OCI-LY1 (cell line): Measurements from ENCODE around the gene DCST2.

ENCODE experiments used
- H2AFZ ChIP-seq: fragments of 200-600 bp; sonication (generic), shearing (Covaris generic); 2 replicates; pipeline ENCODE4 v1.6.0; 2014; ENCODE audit warnings: antibody characterized with exemption, mild to moderate bottlenecking, low read length
- H3F3A ChIP-seq: fragments of 200-600 bp; sonication (generic), shearing (Covaris generic); 2 replicates; pipeline ENCODE4 v1.6.0; 2014; ENCODE audit warnings: mild to moderate bottlenecking, antibody characterized with exemption, low read length, moderate library complexity; ENCODE audit not compliant: insufficient read depth
- H3K27ac ChIP-seq: fragments of 200-600 bp; sonication (generic); 2 replicates; pipeline ENCODE4 v1.5.1; 2014; ENCODE audit warnings: low read length, mixed run types, mild to moderate bottlenecking, low read depth; ENCODE audit not compliant: poor library complexity, severe bottlenecking
- H3K27me3 ChIP-seq: fragments of 200-600 bp; sonication (generic); 2 replicates; pipeline ENCODE4 v1.6.0; 2014; ENCODE audit warnings: antibody characterized with exemption, mild to moderate bottlenecking, low read length, moderate library complexity; ENCODE audit not compliant: insufficient read depth
- H3K36me3 ChIP-seq: fragments of 200-600 bp; sonication (generic); 2 replicates; pipeline ENCODE4 v1.6.1; 2014; ENCODE audit warnings: mild to moderate bottlenecking, antibody characterized with exemption, low read length, moderate library complexity, mixed read lengths; ENCODE audit not compliant: insufficient read depth
- H3K4me1 ChIP-seq: fragments of 200-600 bp; sonication (generic); 2 replicates; pipeline ENCODE4 v1.5.1; 2014; ENCODE audit warnings: mild to moderate bottlenecking, low read length, moderate library complexity; ENCODE audit not compliant: insufficient read depth, severe bottlenecking
- H3K4me2 ChIP-seq: fragments of 200-600 bp; sonication (generic), shearing (Covaris generic); 2 replicates; pipeline ENCODE4 v1.6.1; 2014; ENCODE audit warnings: low read length
- H3K4me3 ChIP-seq: fragments of 200-600 bp; sonication (generic); 2 replicates; pipeline ENCODE4 v1.5.1; 2014; ENCODE audit warnings: low read length, low read depth, mild to moderate bottlenecking, mixed read lengths; ENCODE audit not compliant: poor library complexity, severe bottlenecking
- H3K79me2 ChIP-seq: fragments of 200-600 bp; shearing (Covaris generic); 2 replicates; pipeline ENCODE4 v1.6.1; 2016; ENCODE audit warnings: mixed run types, low read length, mixed read lengths; ENCODE audit not compliant: insufficient read depth
- H3K9ac ChIP-seq: fragments of 200-600 bp; sonication (generic), shearing (Covaris generic); 2 replicates; pipeline ENCODE4 v1.6.1; 2014; ENCODE audit warnings: mild to moderate bottlenecking, low read length, mixed read lengths
- H3K9me2 ChIP-seq: fragments of 200-600 bp; sonication (generic), shearing (Covaris generic); 2 replicates; pipeline ENCODE4 v1.6.1; 2014; ENCODE audit warnings: low read depth, mild to moderate bottlenecking, low read length, mixed read lengths
- H3K9me3 ChIP-seq: fragments of 200-600 bp; shearing (Covaris generic); 2 replicates; pipeline ENCODE4 v1.6.1; 2014; ENCODE audit warnings: low read length, mixed read lengths
- H4K20me1 ChIP-seq: fragments of 200-600 bp; sonication (generic), shearing (Covaris generic); 2 replicates; pipeline ENCODE4 v1.6.0; 2016; ENCODE audit warnings: mild to moderate bottlenecking, low read length; ENCODE audit not compliant: insufficient read depth
- EZH2 ChIP-seq: fragments of 200-600 bp; sonication (generic), shearing (Covaris generic); IDR thresholded peaks from 2 replicates; pipeline ENCODE4 v1.8.0; 2017; ENCODE audit warnings: borderline replicate concordance, mixed run types, mild to moderate bottlenecking, antibody characterized with exemption, low read length, moderate library complexity, mixed read lengths
- TF ChIP-seq, protein P1 (sequence below): fragments of 200-600 bp; sonication (generic), shearing (Covaris generic); IDR thresholded peaks from 2 replicates; pipeline ENCODE4 v1.5.1; 2017; ENCODE audit warnings: mild to moderate bottlenecking, antibody characterized with exemption, low read length, moderate library complexity, mixed read lengths

Gene DCST2

GRCh38 chr1:155012776-155013602, 20.6 kb downstream of the DCST2 start:
- Histone ChIP-seq H3F3A (no peaks in the 10 kb centered on the region), H3K4me3 (no peak overlapping the region), H3K27ac (no peak overlapping the region), H3K9me2 (no peaks in the 10 kb centered on the region), H3K4me2 (no peak overlapping the region), H3K9ac (no peak overlapping the region), H3K4me1 (peaks cover 18% of the 10 kb centered on the region), H3K27me3 (no peaks in the 10 kb centered on the region), H2AFZ (no peak overlapping the region), H3K79me2 (no peaks in the 10 kb centered on the region), H3K9me3 (no peaks in the 10 kb centered on the region), H4K20me1 (no peaks in the 10 kb centered on the region), H3K36me3 (peaks cover 4% of the 10 kb centered on the region)
- TF ChIP-seq, protein P1, sequence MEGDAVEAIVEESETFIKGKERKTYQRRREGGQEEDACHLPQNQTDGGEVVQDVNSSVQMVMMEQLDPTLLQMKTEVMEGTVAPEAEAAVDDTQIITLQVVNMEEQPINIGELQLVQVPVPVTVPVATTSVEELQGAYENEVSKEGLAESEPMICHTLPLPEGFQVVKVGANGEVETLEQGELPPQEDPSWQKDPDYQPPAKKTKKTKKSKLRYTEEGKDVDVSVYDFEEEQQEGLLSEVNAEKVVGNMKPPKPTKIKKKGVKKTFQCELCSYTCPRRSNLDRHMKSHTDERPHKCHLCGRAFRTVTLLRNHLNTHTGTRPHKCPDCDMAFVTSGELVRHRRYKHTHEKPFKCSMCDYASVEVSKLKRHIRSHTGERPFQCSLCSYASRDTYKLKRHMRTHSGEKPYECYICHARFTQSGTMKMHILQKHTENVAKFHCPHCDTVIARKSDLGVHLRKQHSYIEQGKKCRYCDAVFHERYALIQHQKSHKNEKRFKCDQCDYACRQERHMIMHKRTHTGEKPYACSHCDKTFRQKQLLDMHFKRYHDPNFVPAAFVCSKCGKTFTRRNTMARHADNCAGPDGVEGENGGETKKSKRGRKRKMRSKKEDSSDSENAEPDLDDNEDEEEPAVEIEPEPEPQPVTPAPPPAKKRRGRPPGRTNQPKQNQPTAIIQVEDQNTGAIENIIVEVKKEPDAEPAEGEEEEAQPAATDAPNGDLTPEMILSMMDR, result no peak
- TF ChIP-seq EZH2, result no peak

GRCh38 chr1:155012026-155012546, 21.5 kb downstream of the DCST2 start:
- H3K27ac ChIP-seq, result no peak overlapping the region
- no peak overlapping the region for H2AFZ ChIP-seq
- H3K4me1 ChIP-seq, result peaks cover 9% of the 10 kb centered on the region
- H3F3A ChIP-seq, result no peaks in the 10 kb centered on the region
- H4K20me1 ChIP-seq, result no peaks in the 10 kb centered on the region
- no peak overlapping the region for H3K4me2 ChIP-seq
- H3K79me2 ChIP-seq, result no peaks in the 10 kb centered on the region
- TF ChIP-seq, protein P1, result no peak
- TF ChIP-seq EZH2, result no peak
- H3K4me3 ChIP-seq, result no peak overlapping the region
- peaks cover 4% of the 10 kb centered on the region for H3K36me3 ChIP-seq
- H3K9ac ChIP-seq, result no peak overlapping the region
- no peaks in the 10 kb centered on the region for H3K9me3 ChIP-seq
- no peaks in the 10 kb centered on the region for H3K27me3 ChIP-seq
- no peaks in the 10 kb centered on the region for H3K9me2 ChIP-seq

GRCh38 chr1:155011437-155012025, 22.1 kb downstream of the DCST2 start:
- Histone ChIP-seq H3K79me2 (no peaks in the 10 kb centered on the region), H3K4me1 (peaks cover 4% of the 10 kb centered on the region), H3K36me3 (peaks cover 1% of the 10 kb centered on the region), H3K9me3 (no peaks in the 10 kb centered on the region), H3K9ac (no peak overlapping the region), H3F3A (no peaks in the 10 kb centered on the region), H3K4me3 (no peak overlapping the region), H3K27ac (no peak overlapping the region), H3K9me2 (no peaks in the 10 kb centered on the region), H3K27me3 (no peaks in the 10 kb centered on the region), H3K4me2 (no peak overlapping the region), H2AFZ (no peak overlapping the region), H4K20me1 (no peaks in the 10 kb centered on the region)
- TF ChIP-seq, protein P1, result no peak
- TF ChIP-seq EZH2, result no peak
